SK-N-SH (cell line): ENCODE results near the gene ABCA3. TPM values are rescaled to one million over a fixed set of nuclear protein-coding genes. Genes with fewer than 3 reads are reported as not detected.
A peak's percentile ranks its signal among the peaks of the same experiment; 100 is the strongest.

ENCODE experiments used
- CTCF ChIA-PET: fragments of 300-600, 350-600 bp; formaldehyde crosslinking; extraction: SDS; loops from one replicate; lab custom pipeline; 2021; lab: Yijun Ruan, JAX
- POLR2A ChIA-PET: fragments of 350-600 bp; sonication (Branson Sonifier 250); formaldehyde crosslinking; extraction: SDS; loops from one replicate; lab custom pipeline; 2020; ENCODE audit warnings: antibody characterized with exemption, inconsistent platforms; lab: Yijun Ruan, JAX
- DNase-seq: peaks from one replicate; pipeline ENCODE4 v3.0.0; 2012
- H2AFZ ChIP-seq: fragments of 200-600 bp; sonication (generic); 2 replicates; pipeline ENCODE4 v1.8.1; 2016; ENCODE audit warnings: antibody characterized with exemption, mild to moderate bottlenecking, low read depth
- H3F3A ChIP-seq: fragments of 200-600 bp; sonication (generic); replicated peaks from 2 replicates; pipeline ENCODE3; 2016; ENCODE audit warnings: antibody characterized with exemption, mild to moderate bottlenecking; ENCODE audit not compliant: insufficient read depth
- H3K27ac ChIP-seq, 2 experiments: fragments of 200-500 bp in 1 of 2; fragments of 200-600 bp in 1 of 2; sonication (Bioruptor generic) in 1 of 2; sonication (generic), shearing (Covaris generic) in 1 of 2; 2 replicates each; pipeline versions ENCODE4 v1.5.1 to v1.6.1; 2014 to 2016; ENCODE audit warnings: low read depth in 2 of 2, inconsistent platforms in 1 of 2, low read length in 1 of 2, mild to moderate bottlenecking in 1 of 2, mixed read lengths in 1 of 2
- H3K27me3 ChIP-seq: fragments of 200-600 bp; sonication (generic), shearing (Covaris generic); 2 replicates; pipeline ENCODE4 v1.6.1; 2016; ENCODE audit warnings: mixed run types; ENCODE audit not compliant: insufficient read depth
- H3K36me3 ChIP-seq, 2 experiments: fragments of 200-500 bp in 1 of 2; fragments of 200-600 bp in 1 of 2; sonication (Bioruptor generic) in 1 of 2; sonication (generic) in 1 of 2; replicated peaks in 1 of 2; 2 replicates each; pipeline versions ENCODE3 to v1.5.1; 2014 to 2016; ENCODE audit warnings: low read length in 1 of 2, mild to moderate bottlenecking in 1 of 2; ENCODE audit not compliant: insufficient read depth in 2 of 2, control insufficient read depth in 1 of 2
- H3K4me1 ChIP-seq, 2 experiments: fragments of 200-500 bp in 1 of 2; fragments of 200-600 bp in 1 of 2; sonication (Bioruptor generic) in 1 of 2; sonication (generic), shearing (Covaris generic) in 1 of 2; 2 replicates each; pipeline versions ENCODE4 v1.5.1 to v1.6.1; 2014 to 2016; ENCODE audit warnings: low read depth in 1 of 2, low read length in 1 of 2, mixed run types in 1 of 2; ENCODE audit not compliant: insufficient read depth in 2 of 2, control insufficient read depth in 1 of 2
- H3K4me2 ChIP-seq: fragments of 200-600 bp; sonication (generic), shearing (Covaris generic); 2 replicates; pipeline ENCODE4 v1.6.1; 2017; ENCODE audit warnings: mixed run types
- H3K4me3 ChIP-seq, 2 experiments: fragments of 200-500 bp in 1 of 2; fragments of 200-600 bp in 1 of 2; sonication (Bioruptor generic) in 1 of 2; sonication (generic), shearing (Covaris generic) in 1 of 2; 2 replicates each; pipeline versions ENCODE4 v1.5.1 to v1.8.1; 2014 to 2016; ENCODE audit warnings: low read depth in 2 of 2, inconsistent platforms in 1 of 2, low read length in 1 of 2, mild to moderate bottlenecking in 1 of 2, mixed read lengths in 1 of 2, moderate library complexity in 1 of 2
- H3K79me2 ChIP-seq: fragments of 200-600 bp; sonication (generic); 2 replicates; pipeline ENCODE4 v1.8.1; 2017; ENCODE audit warnings: mild to moderate bottlenecking; ENCODE audit not compliant: insufficient read depth
- H3K9ac ChIP-seq: fragments of 200-600 bp; sonication (generic); 2 replicates; pipeline ENCODE4 v1.6.1; 2017; ENCODE audit warnings: mixed run types
- H3K9me2 ChIP-seq: fragments of 200-600 bp; sonication (generic); 2 replicates; pipeline ENCODE4 v1.6.1; 2017; ENCODE audit warnings: mixed run types
- H3K9me3 ChIP-seq: fragments of 200-600 bp; sonication (generic); 2 replicates; pipeline ENCODE4 v1.6.1; 2017; ENCODE audit warnings: mixed run types, mild to moderate bottlenecking, moderate library complexity
- H4K20me1 ChIP-seq: fragments of 200-600 bp; sonication (generic); 2 replicates; pipeline ENCODE4 v1.6.1; 2017; ENCODE audit warnings: mild to moderate bottlenecking, mixed run types; ENCODE audit not compliant: insufficient read depth
- CHD2 ChIP-seq: fragments of 150-350 bp; IDR thresholded peaks from 2 replicates; pipeline ENCODE4 v1.6.1; 2018; ENCODE audit warnings: low read length; ENCODE audit not compliant: partially characterized antibody
- ELF1 ChIP-seq: IDR thresholded peaks from 2 replicates; pipeline ENCODE4 v1.4.0; 2012
- EP300 ChIP-seq, 2 experiments: IDR thresholded peaks; 2 replicates each; pipeline versions ENCODE4 v1.4.0 to v1.6.1; 2012; ENCODE audit warnings: borderline replicate concordance in 1 of 2, low read depth in 1 of 2, low read length in 1 of 2
- FOSL2 ChIP-seq: IDR thresholded peaks from 2 replicates; pipeline ENCODE4 v1.4.0; 2012; ENCODE audit warnings: low read depth, mild to moderate bottlenecking, moderate library complexity, borderline replicate concordance
- FOXM1 ChIP-seq: IDR thresholded peaks from 2 replicates; pipeline ENCODE4 v1.4.0; 2012; ENCODE audit warnings: low read depth, mild to moderate bottlenecking
- GABPA ChIP-seq: IDR thresholded peaks from 2 replicates; pipeline ENCODE4 v1.4.0; 2012; ENCODE audit warnings: low read depth, mild to moderate bottlenecking
- GATA2 ChIP-seq: sonication (generic); formaldehyde crosslinking; IDR thresholded peaks from 2 replicates; pipeline ENCODE4 v1.5.0; 2020; ENCODE audit warnings: mild to moderate bottlenecking, missing genetic modification reagents
- JUND ChIP-seq: IDR thresholded peaks from 2 replicates; pipeline ENCODE4 v1.4.0; 2012
- MEF2A ChIP-seq: IDR thresholded peaks from 2 replicates; pipeline ENCODE4 v1.4.0; 2012; ENCODE audit warnings: low read depth, borderline replicate concordance
- MXI1 ChIP-seq: IDR thresholded peaks from 2 replicates; pipeline ENCODE4 v1.6.1; 2012; ENCODE audit warnings: mild to moderate bottlenecking, low read depth, low read length, improper control_type of control experiment
- NRF1 ChIP-seq: IDR thresholded peaks from 2 replicates; pipeline ENCODE4 v1.6.1; 2012; ENCODE audit warnings: low read depth, mild to moderate bottlenecking, low read length
- POLR2AphosphoS5 ChIP-seq: IDR thresholded peaks from 2 replicates; pipeline ENCODE4 v1.6.1; 2012; ENCODE audit warnings: low read depth, low read length
- RFX5 ChIP-seq: IDR thresholded peaks from 2 replicates; pipeline ENCODE4 v1.6.1; 2012; ENCODE audit warnings: mild to moderate bottlenecking, improper control_type of control experiment, low read length
- RXRA ChIP-seq: IDR thresholded peaks from 2 replicates; pipeline ENCODE4 v1.4.0; 2012; ENCODE audit warnings: low read depth, mild to moderate bottlenecking, borderline replicate concordance
- SIN3A ChIP-seq: IDR thresholded peaks from 2 replicates; pipeline ENCODE4 v1.6.1; 2012; ENCODE audit warnings: low read depth, mild to moderate bottlenecking, low read length, moderate library complexity, borderline replicate concordance
- SMC3 ChIP-seq: IDR thresholded peaks from 2 replicates; pipeline ENCODE4 v1.6.1; 2012; ENCODE audit warnings: low read depth, low read length, improper control_type of control experiment
- TAF1 ChIP-seq: IDR thresholded peaks from 2 replicates; pipeline ENCODE4 v1.6.1; 2012; ENCODE audit warnings: low read depth, mild to moderate bottlenecking, low read length, moderate library complexity, borderline replicate concordance
- TCF12 ChIP-seq: IDR thresholded peaks from 2 replicates; pipeline ENCODE4 v1.4.0; 2012
- TEAD4 ChIP-seq: IDR thresholded peaks from 2 replicates; pipeline ENCODE4 v1.4.0; 2012; ENCODE audit warnings: mild to moderate bottlenecking, borderline replicate concordance; ENCODE audit not compliant: insufficient read depth
- YY1 ChIP-seq: IDR thresholded peaks from 2 replicates; pipeline ENCODE4 v1.4.0; 2012; ENCODE audit warnings: low read depth, mild to moderate bottlenecking
- WGBS: methylation state at CpG from one replicate; pipeline ENCODE4 v1.1.6; 2017; ENCODE audit warnings: low lambda C conversion rate; 5-methylcytosine and 5-hydroxymethylcytosine counted together
- polyA plus RNA-seq, 3 experiments: library from polyadenylated mRNA; depleted of rRNA; stranded (reverse); fragments of >200 nt; gene quantifications; 2 replicates each; pipeline ENCODE4 v1.2.3, GENCODE V29; 2012
- TF ChIP-seq, protein P1 (sequence below): fragments of 150-350 bp; IDR thresholded peaks from 2 replicates; pipeline ENCODE4 v1.6.1; 2016; ENCODE audit warnings: mild to moderate bottlenecking, low read depth, low read length
- TF ChIP-seq, protein P2 (sequence below): IDR thresholded peaks from 2 replicates; pipeline ENCODE4; 2012
- TF ChIP-seq, protein P3 (sequence below): IDR thresholded peaks from 2 replicates; pipeline ENCODE4 v1.4.0; 2012; ENCODE audit warnings: low read depth
- TF ChIP-seq, protein P4 (sequence below): IDR thresholded peaks from 2 replicates; pipeline ENCODE4 v1.6.1; 2012; ENCODE audit warnings: mild to moderate bottlenecking, low read depth, low read length, moderate library complexity
- TF ChIP-seq, protein P5 (sequence below): fragments of 200-600 bp; sonication (generic); IDR thresholded peaks from 2 replicates; pipeline ENCODE4 v1.6.1; 2017; ENCODE audit warnings: antibody characterized with exemption, mild to moderate bottlenecking, moderate library complexity

ABCA3 gene
- polyA plus RNA-seq, 1 of the 3 experiments (the other 2 are of a cell fraction): 9.9 TPM

DNA sequence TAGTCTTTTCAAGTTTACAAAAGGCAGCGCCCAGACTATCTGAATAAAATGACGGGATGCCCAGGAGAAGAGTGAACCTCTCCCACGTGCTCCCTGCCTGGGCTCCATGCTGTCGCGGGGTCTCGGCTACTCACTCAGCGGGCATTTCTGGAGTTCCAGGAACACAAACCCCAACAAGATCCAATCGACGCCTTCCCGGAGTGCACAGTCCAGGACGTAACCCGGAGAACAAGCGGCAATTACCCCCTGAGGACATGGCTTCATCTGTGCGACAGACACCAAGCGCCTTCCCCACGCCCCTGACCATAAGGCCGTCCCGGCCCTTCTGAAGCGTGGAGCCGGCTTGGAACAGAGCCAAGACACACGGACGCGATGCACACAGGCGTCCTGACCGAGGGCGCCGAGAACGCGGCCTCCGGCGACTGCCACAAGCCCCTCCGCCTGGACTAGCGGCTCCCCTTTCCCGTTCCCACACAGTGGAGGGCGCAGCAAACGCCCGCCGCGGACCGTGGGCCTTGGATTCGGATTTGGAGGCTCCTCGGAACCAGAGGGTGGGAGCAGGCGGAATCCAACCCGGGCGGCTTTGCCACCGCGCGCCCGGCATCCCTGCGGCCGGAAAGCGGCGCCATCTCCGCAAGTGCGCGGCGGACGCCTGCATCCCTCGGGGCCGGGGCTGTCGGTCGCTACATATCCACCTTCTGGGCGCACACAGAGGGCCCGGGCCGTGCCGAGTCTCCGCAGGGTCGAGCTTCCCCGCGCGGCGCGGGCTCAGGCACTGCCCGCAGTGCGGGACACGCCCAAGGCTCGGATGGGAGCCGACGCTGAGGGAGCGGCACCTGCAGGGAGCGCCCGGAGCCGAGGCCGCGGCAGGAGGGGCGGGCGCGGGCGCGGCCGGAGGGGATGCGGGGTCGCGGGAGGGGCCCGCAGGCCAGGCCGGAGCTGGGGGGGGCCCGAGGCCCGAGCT lies 725 bp downstream of the ABCA3 start:
- Histone ChIP-seq H3K4me3 (peak overlapping the region; percentile 76 to 82), H3K27ac (peak overlapping the region in 1 of 2 experiments; percentile 80; a peak in 2 of 4 replicates), H3K4me1 (peaks cover 0 to 20% of the 10 kb centered on the region in 2 experiments; a peak in 2 of 4 replicates), H3K36me3 (no peaks in the 10 kb centered on the region), H3F3A (peaks cover 7% of the 10 kb centered on the region), H3K4me2 (peak overlapping the region; percentile 94), H3K9me2 (no peaks in the 10 kb centered on the region), H3K9me3 (no peaks in the 10 kb centered on the region), H3K27me3 (no peaks in the 10 kb centered on the region), H4K20me1 (no peaks in the 10 kb centered on the region), H2AFZ (peak overlapping the region; percentile 92), H3K9ac (peak overlapping the region; percentile 48; the same call in 1 of the 2 replicates), H3K79me2 (no peaks in the 10 kb centered on the region)
- ChIA-PET CTCF (interaction anchor here (0.5 to 1.8 kb wide), 57 partner anchors 9 to 689 kb away, joined by 3 to 18 read pairs (median 4); partner anchors contain the start of genes ATP6V0C, CCNF and ECI1), POLR2A (interaction anchor here (0.5 to 1.2 kb wide), 3 partner anchors 24 to 1950 kb away, joined by 3 to 7 read pairs (median 4); no protein-coding TSS in a partner anchor)
- DNase-seq: peak; percentile 83
- WGBS: 17% methylated on average over 30 of the region's 98 CpGs
- no peak for TF ChIP-seq ELF1
- TF ChIP-seq GABPA: peak; percentile 32; the same call in 1 of the 2 replicates
- TF ChIP-seq YY1: peak; percentile 56; the same call in 1 of the 2 replicates
- peak in 1 of 2 experiments; percentile 30; a peak in 1 of 4 replicates for TF ChIP-seq EP300 (IDR thresholded peaks at IDR 0.05; ENCODE audit: borderline replicate concordance in 1 of 2, low read depth in 1 of 2, low read length in 1 of 2)
- TF ChIP-seq, protein P1, sequence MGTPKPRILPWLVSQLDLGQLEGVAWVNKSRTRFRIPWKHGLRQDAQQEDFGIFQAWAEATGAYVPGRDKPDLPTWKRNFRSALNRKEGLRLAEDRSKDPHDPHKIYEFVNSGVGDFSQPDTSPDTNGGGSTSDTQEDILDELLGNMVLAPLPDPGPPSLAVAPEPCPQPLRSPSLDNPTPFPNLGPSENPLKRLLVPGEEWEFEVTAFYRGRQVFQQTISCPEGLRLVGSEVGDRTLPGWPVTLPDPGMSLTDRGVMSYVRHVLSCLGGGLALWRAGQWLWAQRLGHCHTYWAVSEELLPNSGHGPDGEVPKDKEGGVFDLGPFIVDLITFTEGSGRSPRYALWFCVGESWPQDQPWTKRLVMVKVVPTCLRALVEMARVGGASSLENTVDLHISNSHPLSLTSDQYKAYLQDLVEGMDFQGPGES: no peak
- TF ChIP-seq, protein P2, sequence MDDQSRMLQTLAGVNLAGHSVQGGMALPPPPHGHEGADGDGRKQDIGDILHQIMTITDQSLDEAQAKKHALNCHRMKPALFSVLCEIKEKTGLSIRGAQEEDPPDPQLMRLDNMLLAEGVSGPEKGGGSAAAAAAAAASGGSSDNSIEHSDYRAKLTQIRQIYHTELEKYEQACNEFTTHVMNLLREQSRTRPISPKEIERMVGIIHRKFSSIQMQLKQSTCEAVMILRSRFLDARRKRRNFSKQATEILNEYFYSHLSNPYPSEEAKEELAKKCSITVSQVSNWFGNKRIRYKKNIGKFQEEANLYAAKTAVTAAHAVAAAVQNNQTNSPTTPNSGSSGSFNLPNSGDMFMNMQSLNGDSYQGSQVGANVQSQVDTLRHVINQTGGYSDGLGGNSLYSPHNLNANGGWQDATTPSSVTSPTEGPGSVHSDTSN: no peak
- no peak for TF ChIP-seq TAF1
- no peak for TF ChIP-seq NRF1
- TF ChIP-seq CHD2: peak; percentile 17
- TF ChIP-seq JUND: no peak
- no peak for TF ChIP-seq GATA2 (CRISPR knock-in tag)
- no peak for TF ChIP-seq FOXM1
- no peak for TF ChIP-seq TEAD4
- no peak for TF ChIP-seq MEF2A
- TF ChIP-seq RXRA: no peak
- TF ChIP-seq TCF12: no peak
- TF ChIP-seq SMC3: no peak
- TF ChIP-seq, protein P3, sequence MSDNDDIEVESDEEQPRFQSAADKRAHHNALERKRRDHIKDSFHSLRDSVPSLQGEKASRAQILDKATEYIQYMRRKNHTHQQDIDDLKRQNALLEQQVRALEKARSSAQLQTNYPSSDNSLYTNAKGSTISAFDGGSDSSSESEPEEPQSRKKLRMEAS: peak; percentile 67; the same call in 1 of the 2 replicates
- no peak for TF ChIP-seq SIN3A
- no peak for TF ChIP-seq RFX5
- peak; percentile 90 for TF ChIP-seq MXI1
- TF ChIP-seq, protein P4, sequence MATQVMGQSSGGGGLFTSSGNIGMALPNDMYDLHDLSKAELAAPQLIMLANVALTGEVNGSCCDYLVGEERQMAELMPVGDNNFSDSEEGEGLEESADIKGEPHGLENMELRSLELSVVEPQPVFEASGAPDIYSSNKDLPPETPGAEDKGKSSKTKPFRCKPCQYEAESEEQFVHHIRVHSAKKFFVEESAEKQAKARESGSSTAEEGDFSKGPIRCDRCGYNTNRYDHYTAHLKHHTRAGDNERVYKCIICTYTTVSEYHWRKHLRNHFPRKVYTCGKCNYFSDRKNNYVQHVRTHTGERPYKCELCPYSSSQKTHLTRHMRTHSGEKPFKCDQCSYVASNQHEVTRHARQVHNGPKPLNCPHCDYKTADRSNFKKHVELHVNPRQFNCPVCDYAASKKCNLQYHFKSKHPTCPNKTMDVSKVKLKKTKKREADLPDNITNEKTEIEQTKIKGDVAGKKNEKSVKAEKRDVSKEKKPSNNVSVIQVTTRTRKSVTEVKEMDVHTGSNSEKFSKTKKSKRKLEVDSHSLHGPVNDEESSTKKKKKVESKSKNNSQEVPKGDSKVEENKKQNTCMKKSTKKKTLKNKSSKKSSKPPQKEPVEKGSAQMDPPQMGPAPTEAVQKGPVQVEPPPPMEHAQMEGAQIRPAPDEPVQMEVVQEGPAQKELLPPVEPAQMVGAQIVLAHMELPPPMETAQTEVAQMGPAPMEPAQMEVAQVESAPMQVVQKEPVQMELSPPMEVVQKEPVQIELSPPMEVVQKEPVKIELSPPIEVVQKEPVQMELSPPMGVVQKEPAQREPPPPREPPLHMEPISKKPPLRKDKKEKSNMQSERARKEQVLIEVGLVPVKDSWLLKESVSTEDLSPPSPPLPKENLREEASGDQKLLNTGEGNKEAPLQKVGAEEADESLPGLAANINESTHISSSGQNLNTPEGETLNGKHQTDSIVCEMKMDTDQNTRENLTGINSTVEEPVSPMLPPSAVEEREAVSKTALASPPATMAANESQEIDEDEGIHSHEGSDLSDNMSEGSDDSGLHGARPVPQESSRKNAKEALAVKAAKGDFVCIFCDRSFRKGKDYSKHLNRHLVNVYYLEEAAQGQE: no peak
- TF ChIP-seq, protein P5, sequence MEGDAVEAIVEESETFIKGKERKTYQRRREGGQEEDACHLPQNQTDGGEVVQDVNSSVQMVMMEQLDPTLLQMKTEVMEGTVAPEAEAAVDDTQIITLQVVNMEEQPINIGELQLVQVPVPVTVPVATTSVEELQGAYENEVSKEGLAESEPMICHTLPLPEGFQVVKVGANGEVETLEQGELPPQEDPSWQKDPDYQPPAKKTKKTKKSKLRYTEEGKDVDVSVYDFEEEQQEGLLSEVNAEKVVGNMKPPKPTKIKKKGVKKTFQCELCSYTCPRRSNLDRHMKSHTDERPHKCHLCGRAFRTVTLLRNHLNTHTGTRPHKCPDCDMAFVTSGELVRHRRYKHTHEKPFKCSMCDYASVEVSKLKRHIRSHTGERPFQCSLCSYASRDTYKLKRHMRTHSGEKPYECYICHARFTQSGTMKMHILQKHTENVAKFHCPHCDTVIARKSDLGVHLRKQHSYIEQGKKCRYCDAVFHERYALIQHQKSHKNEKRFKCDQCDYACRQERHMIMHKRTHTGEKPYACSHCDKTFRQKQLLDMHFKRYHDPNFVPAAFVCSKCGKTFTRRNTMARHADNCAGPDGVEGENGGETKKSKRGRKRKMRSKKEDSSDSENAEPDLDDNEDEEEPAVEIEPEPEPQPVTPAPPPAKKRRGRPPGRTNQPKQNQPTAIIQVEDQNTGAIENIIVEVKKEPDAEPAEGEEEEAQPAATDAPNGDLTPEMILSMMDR: peak; percentile 31
- TF ChIP-seq FOSL2: no peak
- no peak for TF ChIP-seq POLR2AphosphoS5
